Mucosa of descending colon (tissue), 3 donors: ENCODE results near the gene STAT2. TPM values are rescaled to one million over a fixed set of nuclear protein-coding genes. Genes with fewer than 3 reads are reported as not detected.

Source experiments
- ATAC-seq: fragments of 200-7000 bp; cut with Tn5 transposase; one replicate; pipeline ENCODE4 v1.9.1; 2020; ENCODE audit warnings: mild to moderate bottlenecking, moderate library complexity
- DNase-seq, 3 donors: peaks; one replicate each; pipeline ENCODE4 v3.0.0-alpha.2; 2020
- H3K36me3 ChIP-seq: fragments of 200-600 bp; one replicate; pipeline ENCODE4 v1.8.0; 2021; ENCODE audit warnings: low read depth, mild to moderate bottlenecking
- H3K4me1 ChIP-seq: fragments of 200-600 bp; one replicate; pipeline ENCODE4 v1.8.0; 2021; ENCODE audit warnings: low read depth, mild to moderate bottlenecking
- H3K4me3 ChIP-seq: fragments of 200-600 bp; one replicate; pipeline ENCODE4 v1.8.0; 2021; ENCODE audit warnings: mild to moderate bottlenecking
- H3K9me3 ChIP-seq: fragments of 200-600 bp; one replicate; pipeline ENCODE4 v1.8.0; 2021; ENCODE audit warnings: mild to moderate bottlenecking
- intact Hi-C, 2 donors: fragments of 100-400 bp; cut with DNase I in 1 of 2; cut with micrococcal nuclease in 1 of 2; formaldehyde crosslinking; loops; one replicate each; pipeline versions ENCODE4 v1.11.0 to v1.11.1; 2022; cut with DNase I, micrococcal nuclease
- total RNA-seq, 3 donors: library from RNA; stranded (reverse); fragmentation: NEBNext Ultra II Directional in 2 of 3; extraction: Animal tissue kit (Norgen Biotek cat#: 25700) in 2 of 3; gene quantifications; one replicate each; pipeline versions ENCODE4 v1.2.1 to v1.2.4, GENCODE V29; 2021 to 2023
- TF ChIP-seq, protein P1 (sequence below): fragments of 200-600 bp; IDR thresholded peaks from one replicate; pipeline ENCODE4 v1.8.0; 2022; ENCODE audit warnings: antibody characterized with exemption, mild to moderate bottlenecking
- donor health status: DM: no; HTN: no; CAD: no; lungs with moderate emphysema.
- donor health status: DM: no; HTN: no; CAD: no.
- donor health status: DM: no; HTN: yes; CAD: no.

STAT2 gene
- total RNA-seq, 3 donors from 2014 or later = 82.9 to 112 (median 95.7) TPM

DNA sequence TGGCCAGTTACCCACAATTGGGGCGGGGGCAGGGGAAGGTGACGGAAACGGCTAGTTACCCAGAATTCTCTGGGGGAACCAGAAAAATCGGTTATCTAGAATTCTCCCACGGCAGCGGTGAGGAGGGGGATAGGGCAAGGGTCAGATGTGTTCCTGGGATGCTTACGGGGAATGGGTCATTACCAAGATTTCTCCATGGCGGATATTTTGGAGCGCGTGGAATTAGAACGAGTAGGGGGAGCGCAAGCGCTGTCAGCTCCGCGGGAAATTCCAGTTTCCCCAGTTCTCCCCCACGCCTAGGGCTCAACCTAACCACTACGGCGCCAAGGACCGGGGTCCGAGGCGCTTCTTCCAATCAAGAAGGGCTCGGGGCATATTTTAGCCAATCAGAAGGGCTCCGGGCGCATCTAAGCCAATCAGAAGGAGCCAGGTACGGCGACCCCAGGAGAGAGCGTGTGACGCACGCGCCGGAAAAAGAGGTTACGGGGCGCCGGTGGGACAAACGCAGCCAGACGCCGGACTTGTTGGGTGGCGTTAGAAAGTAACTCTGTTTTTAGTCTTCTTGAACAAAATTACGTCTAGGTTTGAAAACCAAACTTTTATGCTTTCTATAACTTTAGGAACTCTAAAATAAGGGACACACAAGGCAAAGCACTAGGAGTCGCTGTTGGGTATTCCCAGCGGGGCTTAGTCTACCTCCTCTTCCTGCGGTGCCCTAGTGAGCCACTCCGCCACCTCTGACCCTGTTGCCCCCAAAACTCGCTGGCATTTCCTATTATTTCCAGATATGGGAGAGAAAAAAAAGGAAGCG lies 26.0 kb downstream of the STAT2 start, which contains the start of gene PAN2:
Gene PAN2, minus strand, starts transcription at position 322 of the 811 bp plus-strand sequence. CDS start 906 bp downstream, outside the sequence.
- TF ChIP-seq, protein P1, sequence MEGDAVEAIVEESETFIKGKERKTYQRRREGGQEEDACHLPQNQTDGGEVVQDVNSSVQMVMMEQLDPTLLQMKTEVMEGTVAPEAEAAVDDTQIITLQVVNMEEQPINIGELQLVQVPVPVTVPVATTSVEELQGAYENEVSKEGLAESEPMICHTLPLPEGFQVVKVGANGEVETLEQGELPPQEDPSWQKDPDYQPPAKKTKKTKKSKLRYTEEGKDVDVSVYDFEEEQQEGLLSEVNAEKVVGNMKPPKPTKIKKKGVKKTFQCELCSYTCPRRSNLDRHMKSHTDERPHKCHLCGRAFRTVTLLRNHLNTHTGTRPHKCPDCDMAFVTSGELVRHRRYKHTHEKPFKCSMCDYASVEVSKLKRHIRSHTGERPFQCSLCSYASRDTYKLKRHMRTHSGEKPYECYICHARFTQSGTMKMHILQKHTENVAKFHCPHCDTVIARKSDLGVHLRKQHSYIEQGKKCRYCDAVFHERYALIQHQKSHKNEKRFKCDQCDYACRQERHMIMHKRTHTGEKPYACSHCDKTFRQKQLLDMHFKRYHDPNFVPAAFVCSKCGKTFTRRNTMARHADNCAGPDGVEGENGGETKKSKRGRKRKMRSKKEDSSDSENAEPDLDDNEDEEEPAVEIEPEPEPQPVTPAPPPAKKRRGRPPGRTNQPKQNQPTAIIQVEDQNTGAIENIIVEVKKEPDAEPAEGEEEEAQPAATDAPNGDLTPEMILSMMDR = no peak
- H3K9me3 ChIP-seq = no peaks in the 10 kb centered on the region
- intact Hi-C loops = no loop called here
- H3K36me3 ChIP-seq = no peaks in the 10 kb centered on the region
- peaks cover 4% of the 10 kb centered on the region for H3K4me1 ChIP-seq
- peak; percentile 98 for ATAC-seq
- peak within 1 kb of the TSS; percentile 30 for H3K4me3 ChIP-seq
- DNase-seq = peak; percentile 94 to 97 (median 96)

DNA sequence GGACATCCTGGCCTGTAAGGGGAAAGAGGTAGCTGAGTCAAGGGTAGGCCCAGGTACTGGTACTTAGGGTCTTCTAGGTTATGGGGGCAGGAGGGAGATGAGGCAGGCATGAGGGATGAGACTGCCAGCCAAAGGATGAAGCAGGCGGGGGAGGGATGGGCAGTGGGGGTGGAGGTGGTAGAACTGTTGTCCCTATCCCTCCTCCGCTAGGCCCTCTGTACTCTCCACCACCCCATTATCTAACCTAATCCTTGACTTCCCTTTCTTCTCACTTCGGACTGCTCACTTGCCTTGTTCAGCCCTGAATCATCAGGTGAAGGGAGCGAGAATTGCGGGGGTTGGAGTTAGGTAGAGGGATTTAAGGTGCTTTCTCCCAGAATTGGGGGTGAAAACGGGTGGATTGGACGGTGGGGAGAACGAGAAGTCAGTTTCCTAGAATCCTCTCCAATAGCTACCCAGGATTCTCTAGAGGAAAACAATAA lies 26.7 kb downstream of the STAT2 start:
- Histone ChIP-seq H3K9me3 (no peaks in the 10 kb centered on the region), H3K4me1 (peaks cover 4% of the 10 kb centered on the region), H3K36me3 (no peaks in the 10 kb centered on the region), H3K4me3 (peak overlapping the region; percentile 30)
- TF ChIP-seq, protein P1 = no peak
- DNase-seq (peak in 1 of 3 donors; percentile 34), ATAC-seq (peak; percentile 4)
- intact Hi-C loops = no loop called here

DNA sequence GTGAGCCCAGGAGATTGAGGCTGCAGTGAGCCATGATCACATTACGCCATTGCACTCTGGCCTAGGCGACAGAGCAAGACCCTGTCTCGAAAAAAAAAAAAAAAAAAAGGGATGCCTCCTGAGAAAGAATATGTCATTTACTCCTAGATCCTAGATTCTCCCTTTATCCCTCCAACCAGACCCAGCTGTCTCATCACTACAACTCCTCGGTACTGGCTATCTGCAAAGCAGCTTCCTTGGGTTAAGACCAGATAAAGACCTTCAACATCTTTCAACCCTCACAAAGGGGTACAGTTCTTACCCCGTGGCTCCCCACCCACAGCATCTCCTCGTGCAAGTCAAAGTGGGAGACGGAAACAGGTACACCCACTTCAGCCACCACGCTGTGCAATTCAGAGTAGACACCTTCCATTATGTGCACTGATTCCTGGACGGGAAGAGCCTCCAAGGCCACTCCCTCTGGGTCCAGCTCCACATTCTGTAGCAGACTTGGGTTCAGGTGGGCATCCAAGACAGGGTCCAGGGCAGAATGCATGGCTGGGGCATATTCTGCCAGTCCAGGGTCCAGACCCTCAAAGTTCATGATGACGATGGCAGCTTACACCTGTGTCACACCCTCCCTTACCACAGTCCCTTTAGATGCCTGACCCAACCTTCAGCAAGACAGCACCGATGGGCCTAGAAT lies 27.3 kb downstream of the STAT2 start:
- ATAC-seq = no peak
- no peaks in the 10 kb centered on the region for H3K9me3 ChIP-seq
- TF ChIP-seq, protein P1 = no peak
- intact Hi-C loops = no loop called here
- H3K4me3 ChIP-seq = no peak overlapping the region
- no peaks in the 10 kb centered on the region for H3K36me3 ChIP-seq
- peaks cover 4% of the 10 kb centered on the region for H3K4me1 ChIP-seq
- no peak for DNase-seq

DNA sequence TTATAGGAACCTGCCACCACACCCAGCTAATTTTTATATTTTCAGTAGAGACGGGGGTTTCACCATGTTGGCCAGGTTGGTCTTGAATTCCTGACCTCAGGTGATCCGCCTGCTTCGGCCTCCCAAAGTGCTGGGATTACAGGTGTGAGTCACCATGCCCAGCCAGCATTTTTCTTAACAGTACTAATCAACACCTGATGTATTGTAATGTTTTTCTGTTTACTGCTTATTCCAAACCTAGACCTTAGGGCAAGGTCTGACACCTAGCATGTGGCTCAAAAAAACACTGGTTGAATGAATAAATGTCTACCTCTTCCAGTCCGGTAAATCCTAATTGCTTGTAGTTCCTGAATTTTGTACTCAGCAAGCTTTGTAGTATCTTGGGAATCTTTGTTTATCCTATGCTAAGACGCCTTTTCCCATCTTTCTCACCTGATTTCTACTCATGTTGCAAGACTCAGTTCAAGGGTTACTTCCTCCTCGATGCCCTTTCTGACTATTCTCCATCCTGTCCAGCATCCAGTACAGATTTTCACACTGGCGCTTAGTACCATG lies 28.9 kb downstream of the STAT2 start:
- Histone ChIP-seq H3K9me3 (no peaks in the 10 kb centered on the region), H3K4me1 (peaks cover 4% of the 10 kb centered on the region), H3K4me3 (no peak overlapping the region), H3K36me3 (no peaks in the 10 kb centered on the region)
- ATAC-seq (no peak), DNase-seq (no peak)
- intact Hi-C loops = no loop called here
- TF ChIP-seq, protein P1 = no peak

DNA sequence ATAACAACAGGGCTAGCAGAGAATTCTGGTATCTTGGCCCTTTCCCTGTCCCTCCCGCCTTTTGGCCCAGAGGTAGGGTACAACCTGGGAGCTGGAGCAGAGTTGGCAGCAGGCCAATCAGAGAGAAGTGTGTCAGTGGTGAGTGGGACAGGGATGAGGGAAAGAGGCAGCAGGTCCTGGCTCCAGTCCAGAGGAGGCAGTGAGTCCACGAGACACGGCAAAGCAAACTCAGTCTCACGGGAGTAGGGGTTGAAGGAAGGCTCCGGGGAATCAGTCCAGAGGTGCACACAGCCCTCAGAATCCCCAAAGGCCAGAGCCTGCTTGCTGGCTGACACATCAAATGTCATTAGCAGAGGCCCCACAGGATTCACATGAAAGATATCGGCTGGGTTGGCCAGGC lies 33.4 kb downstream of the STAT2 start:
- TF ChIP-seq, protein P1 = no peak
- H3K4me3 ChIP-seq = no peak overlapping the region
- ATAC-seq = no peak
- H3K36me3 ChIP-seq = no peaks in the 10 kb centered on the region
- intact Hi-C loops = no loop called here
- H3K4me1 ChIP-seq = no peaks in the 10 kb centered on the region
- H3K9me3 ChIP-seq = no peaks in the 10 kb centered on the region
- DNase-seq = no peak
